ENCODE data around the gene LRR1. TPM values are rescaled to one million over a fixed set of nuclear protein-coding genes. Genes with fewer than 3 reads are reported as not detected.
A peak's percentile ranks its signal among the peaks of the same experiment; 100 is the strongest.

Gene LRR1
- total and polyA plus RNA-seq, 2 experiments from 2014 or later = 10.6 to 15.4 TPM

- Histone ChIP-seq H3K4me2 (peak overlapping the region; percentile 90), H3K79me2 (peaks cover 36% of the 10 kb centered on the region), H3K9me2 (replicated peaks; ENCODE audit: insufficient read depth) (no peaks in the 10 kb centered on the region), H3K27ac (peak overlapping the region; percentile 100), H3K4me1 (ENCODE audit: insufficient read depth) (peaks cover 17% of the 10 kb centered on the region), H2AFZ (peak overlapping the region; percentile 90), H3K27me3 (no peaks in the 10 kb centered on the region), H4K20me1 (ENCODE audit: insufficient read depth, poor library complexity, severe bottlenecking) (no peaks in the 10 kb centered on the region), H3K9me3 (ENCODE audit: low read depth) (no peaks in the 10 kb centered on the region), H3K4me3 (peak overlapping the region; percentile 97), H3K36me3 (replicated peaks; ENCODE audit: insufficient read depth, low read depth) (no peaks in the 10 kb centered on the region)
- no peak for DNase-seq (ENCODE audit: low spot score)
- no peak for TF ChIP-seq CTCF (IDR thresholded peaks at IDR 0.05; ENCODE audit: poor library complexity)
- no peak for TF ChIP-seq EZH2 (IDR thresholded peaks at IDR 0.05; ENCODE audit: borderline replicate concordance)
- no peak for TF ChIP-seq EZH2phosphoT487 (IDR thresholded peaks at IDR 0.05; ENCODE audit: low read depth, severe bottlenecking, unreplicated experiment)
- WGBS (ENCODE audit: low lambda C conversion rate, missing lambda C conversion rate) = under 1% methylated on average over 15 of the region's 15 CpGs
Measured at GRCh38 chr14:49598189-49598484, 603 bp upstream of the LRR1 start.

GRCh38 chr14:49607583-49607982 lies 8.8 kb downstream of the LRR1 start:
- Histone ChIP-seq H3K36me3 (replicated peaks; ENCODE audit: insufficient read depth, low read depth) (no peaks in the 10 kb centered on the region), H3K9me3 (ENCODE audit: low read depth) (no peaks in the 10 kb centered on the region), H3K4me1 (ENCODE audit: insufficient read depth) (no peaks in the 10 kb centered on the region), H2AFZ (no peak overlapping the region), H3K27ac (peak overlapping the region; percentile 9), H3K27me3 (no peaks in the 10 kb centered on the region), H3K4me2 (no peak overlapping the region), H4K20me1 (ENCODE audit: insufficient read depth, poor library complexity, severe bottlenecking) (no peaks in the 10 kb centered on the region), H3K79me2 (peaks cover 2% of the 10 kb centered on the region), H3K9me2 (replicated peaks; ENCODE audit: insufficient read depth) (no peaks in the 10 kb centered on the region), H3K4me3 (no peak overlapping the region)
- 87% methylated on average over 6 of the region's 6 CpGs for WGBS (ENCODE audit: low lambda C conversion rate, missing lambda C conversion rate)
- no peak for TF ChIP-seq CTCF (IDR thresholded peaks at IDR 0.05; ENCODE audit: poor library complexity)
- TF ChIP-seq EZH2phosphoT487 (IDR thresholded peaks at IDR 0.05; ENCODE audit: low read depth, severe bottlenecking, unreplicated experiment) = no peak
- TF ChIP-seq EZH2 (IDR thresholded peaks at IDR 0.05; ENCODE audit: borderline replicate concordance) = no peak
- DNase-seq (ENCODE audit: low spot score) = no peak

GRCh38 chr14:49612251-49612650 lies 13.5 kb downstream of the LRR1 start:
- TF ChIP-seq CTCF (IDR thresholded peaks at IDR 0.05; ENCODE audit: poor library complexity) = no peak
- TF ChIP-seq EZH2 (IDR thresholded peaks at IDR 0.05; ENCODE audit: borderline replicate concordance) = no peak
- no peak for TF ChIP-seq EZH2phosphoT487 (IDR thresholded peaks at IDR 0.05; ENCODE audit: low read depth, severe bottlenecking, unreplicated experiment)
- H3K27me3 ChIP-seq = no peaks in the 10 kb centered on the region
- H3K36me3 ChIP-seq (replicated peaks; ENCODE audit: insufficient read depth, low read depth) = no peaks in the 10 kb centered on the region
- H3K4me3 ChIP-seq = no peak overlapping the region
- no peak overlapping the region for H3K27ac ChIP-seq
- no peaks in the 10 kb centered on the region for H4K20me1 ChIP-seq (ENCODE audit: insufficient read depth, poor library complexity, severe bottlenecking)
- no peak overlapping the region for H3K4me2 ChIP-seq
- WGBS (ENCODE audit: low lambda C conversion rate, missing lambda C conversion rate) = 87% methylated on average over 4 of the region's 4 CpGs
- no peak overlapping the region for H2AFZ ChIP-seq
- H3K9me2 ChIP-seq (replicated peaks; ENCODE audit: insufficient read depth) = no peaks in the 10 kb centered on the region
- H3K9me3 ChIP-seq (ENCODE audit: low read depth) = no peaks in the 10 kb centered on the region
- DNase-seq (ENCODE audit: low spot score) = no peak
- H3K79me2 ChIP-seq = peaks cover 2% of the 10 kb centered on the region
- no peaks in the 10 kb centered on the region for H3K4me1 ChIP-seq (ENCODE audit: insufficient read depth)

GRCh38 chr14:49612671-49613070 lies 13.9 kb downstream of the LRR1 start:
- DNase-seq (ENCODE audit: low spot score) = no peak
- H3K9me2 ChIP-seq (replicated peaks; ENCODE audit: insufficient read depth) = no peaks in the 10 kb centered on the region
- H3K27ac ChIP-seq = no peak overlapping the region
- no peaks in the 10 kb centered on the region for H3K9me3 ChIP-seq (ENCODE audit: low read depth)
- H3K79me2 ChIP-seq = peaks cover 6% of the 10 kb centered on the region
- H4K20me1 ChIP-seq (ENCODE audit: insufficient read depth, poor library complexity, severe bottlenecking) = peaks cover under 1% of the 10 kb centered on the region
- WGBS (ENCODE audit: low lambda C conversion rate, missing lambda C conversion rate) = 94% methylated on average over 8 of the region's 8 CpGs
- no peak overlapping the region for H3K4me2 ChIP-seq
- no peaks in the 10 kb centered on the region for H3K27me3 ChIP-seq
- H3K4me1 ChIP-seq (ENCODE audit: insufficient read depth) = no peaks in the 10 kb centered on the region
- H3K36me3 ChIP-seq (replicated peaks; ENCODE audit: insufficient read depth, low read depth) = no peaks in the 10 kb centered on the region
- no peak overlapping the region for H3K4me3 ChIP-seq
- TF ChIP-seq CTCF (IDR thresholded peaks at IDR 0.05; ENCODE audit: poor library complexity) (no peak), EZH2 (IDR thresholded peaks at IDR 0.05; ENCODE audit: borderline replicate concordance) (no peak), EZH2phosphoT487 (IDR thresholded peaks at IDR 0.05; ENCODE audit: low read depth, severe bottlenecking, unreplicated experiment) (no peak)
- no peak overlapping the region for H2AFZ ChIP-seq
